Ovary (tissue), 3 donors: ENCODE results near the gene ADGRG3.

Experiments used
- EP300 ChIP-seq: sonication (generic); formaldehyde crosslinking; IDR thresholded peaks from one replicate; pipeline ENCODE4 v1.6.1; 2017; ENCODE audit warnings: antibody characterized with exemption
- POLR2A ChIP-seq: fragments of 450-650 bp; IDR thresholded peaks from one replicate; pipeline ENCODE4 v1.6.1; 2017; ENCODE audit warnings: antibody characterized with exemption, mild to moderate bottlenecking, moderate library complexity
- TF ChIP-seq, protein P1 (sequence below), 3 donors: fragments of 450-650 bp in 2 of 3; fragments of 200-600 bp in 1 of 3; IDR thresholded peaks; one replicate each; pipeline versions ENCODE4 v1.5.1 to v1.8.0; 2016 to 2022; ENCODE audit warnings: antibody characterized with exemption in 3 of 3, mild to moderate bottlenecking in 1 of 3
- donor health status: DM: no; HTN: no; CAD: no.

DNA sequence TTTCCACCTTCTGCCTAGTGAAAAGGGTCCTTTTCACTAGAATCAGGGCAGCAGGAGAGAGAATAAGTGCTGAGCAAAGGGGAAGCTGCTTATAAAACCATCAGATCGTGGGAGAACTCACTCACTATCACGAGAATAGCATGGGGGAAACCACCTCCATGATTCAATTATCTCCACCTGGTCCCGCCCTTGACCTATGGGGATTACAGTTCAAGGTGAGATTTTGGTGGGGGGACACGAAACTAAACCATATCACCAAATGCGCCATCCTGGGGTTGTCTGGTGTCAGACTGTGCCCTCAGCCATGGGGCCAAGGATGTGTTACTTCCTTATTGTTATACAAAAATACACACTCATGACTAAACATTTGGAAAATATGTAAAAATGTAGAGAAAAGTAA lies 57.0 kb downstream of the ADGRG3 start:
- TF ChIP-seq, protein P1, sequence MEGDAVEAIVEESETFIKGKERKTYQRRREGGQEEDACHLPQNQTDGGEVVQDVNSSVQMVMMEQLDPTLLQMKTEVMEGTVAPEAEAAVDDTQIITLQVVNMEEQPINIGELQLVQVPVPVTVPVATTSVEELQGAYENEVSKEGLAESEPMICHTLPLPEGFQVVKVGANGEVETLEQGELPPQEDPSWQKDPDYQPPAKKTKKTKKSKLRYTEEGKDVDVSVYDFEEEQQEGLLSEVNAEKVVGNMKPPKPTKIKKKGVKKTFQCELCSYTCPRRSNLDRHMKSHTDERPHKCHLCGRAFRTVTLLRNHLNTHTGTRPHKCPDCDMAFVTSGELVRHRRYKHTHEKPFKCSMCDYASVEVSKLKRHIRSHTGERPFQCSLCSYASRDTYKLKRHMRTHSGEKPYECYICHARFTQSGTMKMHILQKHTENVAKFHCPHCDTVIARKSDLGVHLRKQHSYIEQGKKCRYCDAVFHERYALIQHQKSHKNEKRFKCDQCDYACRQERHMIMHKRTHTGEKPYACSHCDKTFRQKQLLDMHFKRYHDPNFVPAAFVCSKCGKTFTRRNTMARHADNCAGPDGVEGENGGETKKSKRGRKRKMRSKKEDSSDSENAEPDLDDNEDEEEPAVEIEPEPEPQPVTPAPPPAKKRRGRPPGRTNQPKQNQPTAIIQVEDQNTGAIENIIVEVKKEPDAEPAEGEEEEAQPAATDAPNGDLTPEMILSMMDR (IDR thresholded peaks at IDR 0.05), result no peak
- no peak for TF ChIP-seq EP300
- TF ChIP-seq POLR2A, result no peak
